ENCODE data around the gene PIGQ. TPM values are rescaled to one million over a fixed set of nuclear protein-coding genes. Genes with fewer than 3 reads are reported as not detected.

The PIGQ gene
- total RNA-seq, 2 experiments from 2014 or later: 22.8 to 27.0 TPM

- TF ChIP-seq, protein P1, sequence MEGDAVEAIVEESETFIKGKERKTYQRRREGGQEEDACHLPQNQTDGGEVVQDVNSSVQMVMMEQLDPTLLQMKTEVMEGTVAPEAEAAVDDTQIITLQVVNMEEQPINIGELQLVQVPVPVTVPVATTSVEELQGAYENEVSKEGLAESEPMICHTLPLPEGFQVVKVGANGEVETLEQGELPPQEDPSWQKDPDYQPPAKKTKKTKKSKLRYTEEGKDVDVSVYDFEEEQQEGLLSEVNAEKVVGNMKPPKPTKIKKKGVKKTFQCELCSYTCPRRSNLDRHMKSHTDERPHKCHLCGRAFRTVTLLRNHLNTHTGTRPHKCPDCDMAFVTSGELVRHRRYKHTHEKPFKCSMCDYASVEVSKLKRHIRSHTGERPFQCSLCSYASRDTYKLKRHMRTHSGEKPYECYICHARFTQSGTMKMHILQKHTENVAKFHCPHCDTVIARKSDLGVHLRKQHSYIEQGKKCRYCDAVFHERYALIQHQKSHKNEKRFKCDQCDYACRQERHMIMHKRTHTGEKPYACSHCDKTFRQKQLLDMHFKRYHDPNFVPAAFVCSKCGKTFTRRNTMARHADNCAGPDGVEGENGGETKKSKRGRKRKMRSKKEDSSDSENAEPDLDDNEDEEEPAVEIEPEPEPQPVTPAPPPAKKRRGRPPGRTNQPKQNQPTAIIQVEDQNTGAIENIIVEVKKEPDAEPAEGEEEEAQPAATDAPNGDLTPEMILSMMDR (IDR thresholded peaks at IDR 0.05): no peak
- Mint-ChIP-seq H3K4me1 (ENCODE audit: low read depth) (peaks cover 13% of the 10 kb centered on the region), H3K27me3 (no peaks in the 10 kb centered on the region), H3K36me3 (ENCODE audit: low read depth) (peaks cover 3% of the 10 kb centered on the region), H3K4me3 (no peak overlapping the region), H3K27ac (no peak overlapping the region), H3K9me3 (no peaks in the 10 kb centered on the region)
- Histone ChIP-seq H3K27ac (ENCODE audit: low read depth in 1 of 2, low read length in 2 of 2) (no peak overlapping the region), H3K4me3 (ENCODE audit: low read length) (no peak overlapping the region), H3K27me3 (ENCODE audit: control insufficient read depth in 1 of 2, insufficient read depth in 2 of 2, low read length in 2 of 2) (no peaks in the 10 kb centered on the region), H3K36me3 (ENCODE audit: insufficient read depth, low read length) (peaks cover 5% of the 10 kb centered on the region), H3K9me3 (ENCODE audit: control insufficient read depth in 1 of 2, insufficient read depth in 1 of 2, low read length in 2 of 2) (peaks cover 0 to 7% of the 10 kb centered on the region in 2 experiments), H3K4me1 (ENCODE audit: insufficient read depth, low read length) (no peaks in the 10 kb centered on the region)
- no peak for ATAC-seq (ENCODE audit: poor library complexity)
- intact Hi-C loops (cut with DNase I, micrococcal nuclease): no loop called here
- no peak for DNase-seq
- POLR2A ChIA-PET: interaction anchor here (1.1 kb wide), 1 partner anchor 10 kb away, joined by 3 read pairs; no protein-coding TSS in a partner anchor
- CTCF ChIA-PET: no interaction called here
These were observed 29.3 kb downstream of the PIGQ start for GRCh38 chr16:598823-599739.

DNA sequence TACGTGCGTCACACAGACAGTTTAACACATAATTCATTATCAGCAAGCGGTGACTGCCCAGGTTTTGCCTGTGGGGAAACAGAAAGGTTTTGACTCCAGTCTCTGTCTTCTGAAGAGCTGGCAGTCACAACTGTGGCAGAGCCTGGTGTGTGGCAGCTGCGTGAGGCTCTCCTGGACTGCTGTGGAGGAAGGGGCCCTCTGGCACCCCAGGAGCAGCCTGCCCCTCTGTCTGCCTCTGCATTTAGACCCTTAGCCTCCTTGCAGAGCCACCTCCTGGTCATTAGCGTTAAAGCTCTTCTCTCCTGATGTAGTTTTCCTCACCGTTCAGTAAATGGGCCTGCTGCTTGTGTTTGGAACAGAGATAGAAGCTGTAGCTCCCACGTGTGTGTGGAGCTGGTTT lies 31.0 kb downstream of the PIGQ start:
- Mint-ChIP-seq H3K36me3 (ENCODE audit: low read depth) (peaks cover 3% of the 10 kb centered on the region), H3K4me3 (no peak overlapping the region), H3K9me3 (no peaks in the 10 kb centered on the region), H3K27me3 (no peaks in the 10 kb centered on the region), H3K27ac (no peak overlapping the region), H3K4me1 (ENCODE audit: low read depth) (peaks cover 13% of the 10 kb centered on the region)
- Histone ChIP-seq H3K27me3 (ENCODE audit: control insufficient read depth in 1 of 2, insufficient read depth in 2 of 2, low read length in 2 of 2) (no peaks in the 10 kb centered on the region), H3K4me1 (ENCODE audit: insufficient read depth, low read length) (no peaks in the 10 kb centered on the region), H3K27ac (ENCODE audit: low read depth in 1 of 2, low read length in 2 of 2) (no peak overlapping the region), H3K9me3 (ENCODE audit: control insufficient read depth in 1 of 2, insufficient read depth in 1 of 2, low read length in 2 of 2) (peaks cover 0 to 16% of the 10 kb centered on the region in 2 experiments), H3K36me3 (ENCODE audit: insufficient read depth, low read length) (peaks cover 5% of the 10 kb centered on the region), H3K4me3 (ENCODE audit: low read length) (no peak overlapping the region)
- DNase-seq: no peak
- ATAC-seq (ENCODE audit: poor library complexity): no peak
- intact Hi-C loops (cut with DNase I, micrococcal nuclease): no loop called here
- ChIA-PET POLR2A (no interaction called here), CTCF (interaction anchor here (1.1 kb wide), 1 partner anchor 22 kb away, joined by 4 read pairs; no protein-coding TSS in a partner anchor)
- TF ChIP-seq, protein P1 (IDR thresholded peaks at IDR 0.05): no peak

- CTCF ChIA-PET: no interaction called here
- H3K27ac ChIP-seq (ENCODE audit: low read depth in 1 of 2, low read length in 2 of 2): no peak overlapping the region
- Mint-ChIP-seq H3K36me3 (ENCODE audit: low read depth) (peaks cover 3% of the 10 kb centered on the region), H3K4me1 (ENCODE audit: low read depth) (peaks cover 13% of the 10 kb centered on the region), H3K4me3 (no peak overlapping the region), H3K9me3 (no peaks in the 10 kb centered on the region), H3K27me3 (no peaks in the 10 kb centered on the region), H3K27ac (no peak overlapping the region)
- H3K27me3 ChIP-seq (ENCODE audit: control insufficient read depth in 1 of 2, insufficient read depth in 2 of 2, low read length in 2 of 2): no peaks in the 10 kb centered on the region
- DNase-seq (no peak), ATAC-seq (ENCODE audit: poor library complexity) (no peak)
- TF ChIP-seq, protein P1 (IDR thresholded peaks at IDR 0.05): no peak
- H3K9me3 ChIP-seq (ENCODE audit: control insufficient read depth in 1 of 2, insufficient read depth in 1 of 2, low read length in 2 of 2): peaks cover 0 to 15% of the 10 kb centered on the region in 2 experiments
- H3K4me3 ChIP-seq (ENCODE audit: low read length): no peak overlapping the region
- no peaks in the 10 kb centered on the region for H3K4me1 ChIP-seq (ENCODE audit: insufficient read depth, low read length)
- peaks cover 5% of the 10 kb centered on the region for H3K36me3 ChIP-seq (ENCODE audit: insufficient read depth, low read length)
- intact Hi-C loops (cut with DNase I, micrococcal nuclease): no loop called here
- POLR2A ChIA-PET: no interaction called here
These were observed 34.2 kb downstream of the PIGQ start for GRCh38 chr16:603933-604332.

All from CD4-positive, alpha-beta T cell (primary cell).